Left ventricle myocardium superior (tissue), 1 donor: ENCODE results near the gene MMP20. TPM values are rescaled to one million over a fixed set of nuclear protein-coding genes. Genes with fewer than 3 reads are reported as not detected.

Source experiments
- ATAC-seq: fragments of 200-7000 bp; cut with Tn5 transposase; one replicate; pipeline ENCODE4 v1.9.1; 2020; ENCODE audit warnings: mild to moderate bottlenecking, moderate library complexity
- DNase-seq: peaks from one replicate; pipeline ENCODE4 v3.0.0-alpha.2; 2020
- intact Hi-C: fragments of 100-400 bp; cut with micrococcal nuclease; formaldehyde crosslinking; loops from one replicate; pipeline ENCODE4 v1.11.0; 2022
- total RNA-seq: library from RNA; stranded (reverse); fragmentation: NEBNext Ultra II Directional; extraction: Animal tissue kit (Norgen Biotek cat#: 25700); gene quantifications from one replicate; pipeline ENCODE4 v1.2.1, GENCODE V29; 2021
- donor health status: DM: no; HTN: yes; CAD: no; lungs with severe emphysema.

The MMP20 gene
- total RNA-seq, 1 donor from 2014 or later, result not detected

GRCh38 chr11:102626676-102627075 lies 1.5 kb upstream of the MMP20 start:
- DNase-seq (no peak), ATAC-seq (no peak)
- intact Hi-C loops, result no loop called here

GRCh38 chr11:102623998-102624397 lies 1.1 kb downstream of the MMP20 start:
- ATAC-seq, result no peak
- intact Hi-C loops, result no loop called here
- DNase-seq, result no peak

GRCh38 chr11:102623128-102623527 lies 2.0 kb downstream of the MMP20 start:
- DNase-seq (no peak), ATAC-seq (no peak)
- intact Hi-C loops, result no loop called here

GRCh38 chr11:102622258-102622657 lies 2.9 kb downstream of the MMP20 start:
- intact Hi-C loops, result no loop called here
- ATAC-seq (no peak), DNase-seq (no peak)

- ATAC-seq (no peak), DNase-seq (no peak)
- intact Hi-C loops, result no loop called here
Observed at GRCh38 chr11:102620818-102621561, 4.1 kb downstream of the MMP20 start.

GRCh38 chr11:102620179-102620578 lies 5.0 kb downstream of the MMP20 start:
- intact Hi-C loops, result no loop called here
- DNase-seq, result no peak
- no peak for ATAC-seq

GRCh38 chr11:102617466-102618008 lies 7.6 kb downstream of the MMP20 start:
- intact Hi-C loops, result no loop called here
- DNase-seq (no peak), ATAC-seq (no peak)

GRCh38 chr11:102615894-102616432 lies 9.2 kb downstream of the MMP20 start:
- DNase-seq (no peak), ATAC-seq (no peak)

GRCh38 chr11:102615077-102615893 lies 9.8 kb downstream of the MMP20 start:
- intact Hi-C loops, result no loop called here
- ATAC-seq, result no peak
- DNase-seq, result no peak

More at GRCh38 chr11:102615894-102616432, 9.2 kb downstream of the MMP20 start:
- intact Hi-C loops, result no loop called here

- ATAC-seq (no peak), DNase-seq (no peak)
- intact Hi-C loops, result no loop called here
Observed at GRCh38 chr11:102614485-102614884, 10.6 kb downstream of the MMP20 start.

GRCh38 chr11:102614031-102614430 lies 11.1 kb downstream of the MMP20 start:
- ATAC-seq (no peak), DNase-seq (no peak)
- intact Hi-C loops, result no loop called here

- ATAC-seq (no peak), DNase-seq (no peak)
- intact Hi-C loops, result no loop called here
Observed at GRCh38 chr11:102613450-102613849, 11.7 kb downstream of the MMP20 start.

- intact Hi-C loops, result no loop called here
- DNase-seq (no peak), ATAC-seq (no peak)
Observed at GRCh38 chr11:102611291-102611690, 13.8 kb downstream of the MMP20 start.

- DNase-seq, result no peak
- no peak for ATAC-seq
- intact Hi-C loops, result no loop called here
Observed at GRCh38 chr11:102610200-102610599, 14.9 kb downstream of the MMP20 start.

- ATAC-seq (no peak), DNase-seq (no peak)
- intact Hi-C loops, result no loop called here
Observed at GRCh38 chr11:102608699-102609098, 16.4 kb downstream of the MMP20 start.

GRCh38 chr11:102604875-102605274 lies 20.3 kb downstream of the MMP20 start:
- no peak for DNase-seq
- ATAC-seq, result no peak
- intact Hi-C loops, result no loop called here

GRCh38 chr11:102604011-102604410 lies 21.1 kb downstream of the MMP20 start:
- intact Hi-C loops, result no loop called here
- peak; percentile 70 for ATAC-seq
- DNase-seq, result no peak

GRCh38 chr11:102603576-102603975 lies 21.6 kb downstream of the MMP20 start:
- no peak for DNase-seq
- intact Hi-C loops, result no loop called here
- no peak for ATAC-seq

- intact Hi-C loops, result no loop called here
- ATAC-seq (peak; percentile 70), DNase-seq (no peak)
Observed at GRCh38 chr11:102603091-102603490, 22.0 kb downstream of the MMP20 start.

GRCh38 chr11:102600666-102601065 lies 24.5 kb downstream of the MMP20 start:
- ATAC-seq (no peak), DNase-seq (no peak)
- intact Hi-C loops, result no loop called here
